Fibroblast of lung (primary cell): ENCODE results near the gene ABCB8.

Experiments used
- EZH2 ChIP-seq: IDR thresholded peaks from 2 replicates; pipeline ENCODE4 v1.5.1; 2012; ENCODE audit warnings: low read length, control low read depth, mild to moderate bottlenecking; ENCODE audit errors: missing control alignments
- TF ChIP-seq, protein P1 (sequence below), 2 donors: IDR thresholded peaks in 1 of 2; conservative IDR thresholded peaks in 1 of 2; 1 replicate in 1 of 2; 2 replicates in 1 of 2; pipeline ENCODE4 v1.5.1; 2011 to 2012; ENCODE audit warnings: low read length in 2 of 2, control low read depth in 1 of 2, inconsistent platforms in 1 of 2, low read depth in 1 of 2, mild to moderate bottlenecking in 1 of 2

DNA sequence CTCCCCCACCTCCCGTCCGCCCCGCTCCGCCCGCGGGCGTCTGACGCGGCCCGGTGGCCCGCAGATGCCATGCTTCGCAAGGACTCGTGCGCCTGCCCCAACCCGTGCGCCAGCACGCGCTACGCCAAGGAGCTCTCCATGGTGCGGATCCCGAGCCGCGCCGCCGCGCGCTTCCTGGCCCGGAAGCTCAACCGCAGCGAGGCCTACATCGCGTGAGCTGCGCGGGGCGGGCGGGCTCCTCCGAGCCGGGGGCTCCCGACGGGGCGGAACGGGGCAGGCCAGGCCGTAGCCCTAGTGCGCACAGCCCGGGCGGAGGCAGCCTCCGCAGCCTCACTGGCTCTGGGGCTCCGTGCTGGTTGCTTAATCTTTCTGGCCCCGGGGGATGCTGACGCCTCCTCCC is 22.9 kb downstream of the ABCB8 start:
- TF ChIP-seq, protein P1, sequence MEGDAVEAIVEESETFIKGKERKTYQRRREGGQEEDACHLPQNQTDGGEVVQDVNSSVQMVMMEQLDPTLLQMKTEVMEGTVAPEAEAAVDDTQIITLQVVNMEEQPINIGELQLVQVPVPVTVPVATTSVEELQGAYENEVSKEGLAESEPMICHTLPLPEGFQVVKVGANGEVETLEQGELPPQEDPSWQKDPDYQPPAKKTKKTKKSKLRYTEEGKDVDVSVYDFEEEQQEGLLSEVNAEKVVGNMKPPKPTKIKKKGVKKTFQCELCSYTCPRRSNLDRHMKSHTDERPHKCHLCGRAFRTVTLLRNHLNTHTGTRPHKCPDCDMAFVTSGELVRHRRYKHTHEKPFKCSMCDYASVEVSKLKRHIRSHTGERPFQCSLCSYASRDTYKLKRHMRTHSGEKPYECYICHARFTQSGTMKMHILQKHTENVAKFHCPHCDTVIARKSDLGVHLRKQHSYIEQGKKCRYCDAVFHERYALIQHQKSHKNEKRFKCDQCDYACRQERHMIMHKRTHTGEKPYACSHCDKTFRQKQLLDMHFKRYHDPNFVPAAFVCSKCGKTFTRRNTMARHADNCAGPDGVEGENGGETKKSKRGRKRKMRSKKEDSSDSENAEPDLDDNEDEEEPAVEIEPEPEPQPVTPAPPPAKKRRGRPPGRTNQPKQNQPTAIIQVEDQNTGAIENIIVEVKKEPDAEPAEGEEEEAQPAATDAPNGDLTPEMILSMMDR (conservative IDR thresholded peaks at IDR 0.05 in 1 of 2, IDR thresholded peaks at IDR 0.05 in 1 of 2; ENCODE audit: low read depth in 1 of 2, low read length in 2 of 2), result no peak
- TF ChIP-seq EZH2, result no peak
